Measurements from ENCODE around the gene VPS54.
"Not testable (repeated sequence)": the region's sequence is repeated elsewhere in the genome, so short reads cannot be mapped to it uniquely, and the experiment has no call there.

GRCh38 chr2:63975036-63975435, 44.2 kb downstream of the VPS54 start:
- TF ChIP-seq, protein P1, sequence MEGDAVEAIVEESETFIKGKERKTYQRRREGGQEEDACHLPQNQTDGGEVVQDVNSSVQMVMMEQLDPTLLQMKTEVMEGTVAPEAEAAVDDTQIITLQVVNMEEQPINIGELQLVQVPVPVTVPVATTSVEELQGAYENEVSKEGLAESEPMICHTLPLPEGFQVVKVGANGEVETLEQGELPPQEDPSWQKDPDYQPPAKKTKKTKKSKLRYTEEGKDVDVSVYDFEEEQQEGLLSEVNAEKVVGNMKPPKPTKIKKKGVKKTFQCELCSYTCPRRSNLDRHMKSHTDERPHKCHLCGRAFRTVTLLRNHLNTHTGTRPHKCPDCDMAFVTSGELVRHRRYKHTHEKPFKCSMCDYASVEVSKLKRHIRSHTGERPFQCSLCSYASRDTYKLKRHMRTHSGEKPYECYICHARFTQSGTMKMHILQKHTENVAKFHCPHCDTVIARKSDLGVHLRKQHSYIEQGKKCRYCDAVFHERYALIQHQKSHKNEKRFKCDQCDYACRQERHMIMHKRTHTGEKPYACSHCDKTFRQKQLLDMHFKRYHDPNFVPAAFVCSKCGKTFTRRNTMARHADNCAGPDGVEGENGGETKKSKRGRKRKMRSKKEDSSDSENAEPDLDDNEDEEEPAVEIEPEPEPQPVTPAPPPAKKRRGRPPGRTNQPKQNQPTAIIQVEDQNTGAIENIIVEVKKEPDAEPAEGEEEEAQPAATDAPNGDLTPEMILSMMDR (IDR thresholded peaks at IDR 0.05) = not testable (repeated sequence)
- TF ChIP-seq POLR2AphosphoS5 (IDR thresholded peaks at IDR 0.05); POLR2A (IDR thresholded peaks at IDR 0.05; ENCODE audit: low read depth): not testable (repeated sequence)

All from esophagus muscularis mucosa (tissue), 3 donors.